ENCODE measurements around the gene TTLL7.
"Not testable (repeated sequence)": the region's sequence is repeated elsewhere in the genome, so short reads cannot be mapped to it uniquely, and the experiment has no call there.

Gene TTLL7

DNA sequence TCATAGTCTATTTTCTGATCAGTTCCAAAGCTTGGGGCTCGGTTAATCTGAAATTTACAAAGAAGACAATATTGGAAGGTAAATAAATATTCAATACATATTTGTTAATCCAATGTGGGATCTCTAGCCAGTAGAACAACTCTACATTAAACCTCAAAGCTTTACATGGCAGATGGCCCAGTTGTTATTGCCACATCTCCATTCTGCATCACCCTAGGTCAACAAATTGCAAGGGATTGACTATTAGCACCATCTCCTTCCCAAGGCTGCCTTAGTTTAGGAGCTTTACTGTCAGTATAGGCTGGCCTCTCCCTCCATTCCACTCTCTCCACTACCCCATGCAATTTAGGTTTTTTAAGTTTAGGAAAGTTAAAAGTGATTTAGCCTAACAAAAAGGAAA lies 69.7 kb downstream of the TTLL7 start:
- DNase-seq (ENCODE audit: low read depth), result no peak

DNA sequence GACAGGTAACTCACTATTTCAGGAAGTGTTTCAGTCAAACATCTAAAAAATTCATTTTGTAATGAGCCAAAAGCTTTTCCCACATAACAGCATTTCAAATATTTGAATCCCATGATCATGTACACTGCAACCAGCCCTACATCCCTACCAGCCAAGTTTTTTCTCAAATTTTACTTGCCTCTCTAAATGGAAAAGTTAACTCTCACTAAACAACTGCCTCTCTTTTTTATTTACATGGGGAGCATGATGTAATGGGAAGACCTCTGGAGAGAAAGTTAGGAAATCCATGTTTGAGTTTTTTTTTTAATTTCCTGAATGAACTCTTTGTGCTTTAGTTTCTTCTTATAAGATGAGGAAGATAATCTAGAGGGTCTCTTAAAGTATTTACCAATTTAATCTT lies 70.5 kb downstream of the TTLL7 start:
- DNase-seq (ENCODE audit: low read depth), result no peak

DNA sequence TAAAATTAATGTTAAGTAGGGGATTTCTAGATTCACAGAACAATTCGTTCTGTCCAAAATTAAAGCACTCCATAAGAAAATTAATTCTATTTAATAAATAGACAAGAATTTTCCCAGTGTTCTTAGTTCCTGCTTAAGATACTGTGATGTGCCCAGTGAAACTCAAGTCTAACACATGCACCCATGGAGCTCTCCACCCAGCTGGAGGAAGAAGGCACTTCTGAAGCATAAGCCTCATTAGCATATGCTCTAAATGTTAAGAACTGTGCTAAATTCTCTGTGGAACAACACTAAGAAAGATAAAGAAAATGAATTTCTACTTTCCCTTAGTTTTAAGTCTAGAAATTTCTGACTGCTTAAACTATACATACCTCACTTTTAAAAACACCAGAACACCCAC lies 71.2 kb downstream of the TTLL7 start:
- DNase-seq (ENCODE audit: low read depth), result no peak

DNA sequence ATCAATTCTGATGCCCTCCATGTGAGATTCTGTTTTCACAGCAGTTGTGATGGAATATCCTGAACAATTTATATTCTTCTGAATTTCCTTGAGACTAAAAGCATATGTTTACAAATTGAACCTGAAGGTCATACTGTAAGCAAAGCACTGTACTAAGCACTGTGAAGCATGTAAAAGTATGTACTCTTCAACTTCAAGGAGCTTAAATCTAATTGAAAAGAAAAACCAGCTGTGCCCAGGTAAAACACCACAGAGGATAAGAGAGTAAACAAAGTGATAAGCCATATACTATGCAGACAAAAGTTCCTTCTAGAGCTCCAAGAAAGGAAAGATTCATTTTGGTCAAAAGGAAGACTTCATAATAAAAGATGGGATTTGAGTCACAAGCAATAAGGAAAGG lies 71.9 kb downstream of the TTLL7 start:
- no peak for DNase-seq (ENCODE audit: low read depth)

DNA sequence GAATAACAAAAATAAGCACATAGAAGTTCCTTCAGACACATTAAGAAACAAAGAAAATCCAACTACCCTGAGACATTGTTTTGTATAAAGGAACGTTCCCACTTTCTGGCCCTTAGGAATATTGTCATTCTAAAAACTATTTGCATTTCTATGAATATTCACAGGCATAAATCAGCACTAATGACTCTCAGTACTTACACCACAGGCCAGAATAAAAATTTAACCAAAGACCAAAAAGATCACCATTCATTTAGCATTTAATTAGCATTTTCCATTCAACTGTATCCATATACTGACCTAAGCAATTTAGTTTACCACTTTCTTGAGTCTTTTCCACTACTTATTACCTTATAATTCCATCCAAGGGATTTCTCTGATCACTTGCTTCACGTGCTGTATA lies 75.4 kb downstream of the TTLL7 start:
- no peak for DNase-seq (ENCODE audit: low read depth)

DNA sequence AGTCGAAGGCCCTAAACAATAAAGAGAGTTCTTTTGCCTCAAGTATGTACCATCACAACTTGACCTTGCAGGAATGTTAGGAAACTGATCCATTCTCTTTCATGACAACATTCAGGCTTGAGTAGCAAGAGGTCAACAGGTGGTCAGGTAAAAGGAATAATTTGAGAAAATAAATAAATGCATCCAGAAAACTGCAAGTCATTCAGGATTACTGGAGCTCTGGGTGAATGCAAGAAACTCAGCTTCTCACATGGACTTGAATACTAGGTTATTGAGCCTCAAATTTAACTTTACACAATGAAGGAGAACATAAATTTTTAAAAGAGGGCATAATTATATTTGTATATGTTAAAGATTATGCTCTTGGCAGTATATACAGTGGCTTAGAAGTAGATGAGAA lies 76.5 kb downstream of the TTLL7 start:
- no peak for DNase-seq (ENCODE audit: low read depth)

DNA sequence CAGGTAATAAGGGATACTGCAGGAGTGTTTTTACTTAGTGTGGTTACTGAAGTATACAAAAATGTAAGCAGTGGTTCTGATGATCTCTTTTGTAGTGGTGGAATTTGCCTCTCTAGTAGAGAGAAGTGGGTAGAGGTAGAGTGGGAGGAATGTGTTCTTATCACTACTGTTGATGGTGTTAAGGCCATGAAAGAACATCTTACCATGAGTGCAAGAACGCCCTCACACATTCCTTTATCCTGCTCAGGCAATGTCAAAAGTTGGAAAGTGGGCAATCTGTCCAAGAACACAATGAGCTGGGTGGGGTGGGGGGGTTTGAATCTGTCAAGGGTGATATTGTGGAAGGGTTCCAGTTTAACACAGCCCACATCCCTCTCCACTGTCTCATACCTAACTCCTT lies 78.6 kb downstream of the TTLL7 start:
- no peak for DNase-seq (ENCODE audit: low read depth)

DNA sequence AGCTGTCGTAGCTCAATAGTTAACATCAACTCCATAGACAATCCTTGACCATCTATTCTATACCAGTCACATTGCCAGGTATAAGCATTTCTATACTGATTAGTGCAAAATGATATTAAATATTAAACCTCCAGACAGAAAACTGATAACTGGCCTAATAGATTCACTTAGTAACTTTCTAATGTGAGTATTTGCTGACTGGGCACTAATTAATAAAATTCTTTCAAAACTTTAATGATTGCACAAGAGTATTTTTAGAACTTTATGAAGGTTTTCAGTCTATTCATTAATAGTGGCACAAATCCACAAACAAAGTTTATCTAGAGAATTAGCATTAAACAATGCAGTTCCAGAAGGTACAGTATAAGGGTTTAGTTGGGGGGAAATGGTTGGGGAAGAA lies 79.1 kb downstream of the TTLL7 start:
- no peak for DNase-seq (ENCODE audit: low read depth)

DNA sequence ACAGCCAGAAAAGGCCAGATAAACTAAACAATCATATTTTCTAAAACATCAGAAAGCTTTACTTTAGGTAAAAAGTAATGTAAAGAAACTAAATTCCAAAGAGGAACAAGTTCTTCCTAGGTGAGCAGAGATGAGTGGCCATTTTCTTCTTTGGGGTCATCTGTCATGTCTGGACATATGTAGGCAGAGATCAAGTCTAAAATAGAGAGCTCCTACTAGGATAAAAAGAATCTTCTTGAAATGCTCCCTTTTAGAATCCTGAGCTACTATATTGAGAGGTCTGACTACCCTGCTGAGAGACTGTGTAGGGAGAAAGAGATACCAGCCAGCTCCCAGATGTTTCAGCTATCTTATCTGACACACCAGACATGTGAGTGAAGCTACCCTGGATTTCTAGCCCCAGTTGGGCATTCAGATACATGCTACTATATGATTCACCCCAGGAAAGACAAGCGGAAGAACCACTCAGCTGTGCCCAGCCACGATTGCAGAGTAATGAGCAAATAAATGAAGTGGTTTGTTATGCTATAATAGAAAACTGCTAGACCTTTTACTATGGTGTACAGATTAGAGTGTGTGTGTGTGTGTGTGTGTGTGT lies 80.1 kb downstream of the TTLL7 start:
- no peak for DNase-seq (ENCODE audit: low read depth)

DNA sequence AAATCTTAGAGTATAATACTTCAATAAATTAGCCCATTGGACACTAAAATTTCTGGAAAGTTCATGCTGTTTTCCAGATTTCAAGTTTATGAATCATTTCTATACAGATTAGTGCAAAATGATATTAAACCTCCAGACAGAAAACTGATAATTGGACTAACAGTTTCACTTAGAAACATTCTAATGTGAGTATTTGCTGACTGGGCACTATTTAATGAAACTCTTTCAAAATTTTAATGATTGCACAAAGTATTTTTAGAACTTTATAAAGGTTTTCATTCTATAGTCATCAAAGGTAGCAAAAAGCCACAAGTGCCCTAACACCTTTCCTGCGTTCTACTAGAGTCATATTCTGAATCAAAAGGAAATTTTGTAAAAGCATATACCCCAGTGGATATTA lies 81.0 kb downstream of the TTLL7 start:
- DNase-seq (ENCODE audit: low read depth), result no peak

DNA sequence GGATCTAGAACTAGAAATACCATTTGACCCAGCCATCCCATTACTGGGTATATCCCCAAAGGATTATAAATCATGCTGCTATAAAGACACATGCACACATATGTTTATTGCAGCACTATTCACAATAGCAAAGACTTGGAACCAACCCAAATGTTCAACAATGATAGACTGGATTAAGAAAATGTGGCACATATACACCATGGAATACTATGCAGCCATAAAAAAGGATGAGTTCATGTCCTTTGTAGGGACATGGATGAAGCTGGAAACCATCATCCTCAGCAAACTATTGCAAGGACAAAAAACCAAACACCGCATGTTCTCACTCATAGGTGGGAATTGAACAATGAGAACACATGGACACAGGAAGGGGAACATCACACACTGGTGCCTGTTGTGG lies 82.8 kb downstream of the TTLL7 start:
- not testable (repeated sequence) for DNase-seq (ENCODE audit: low read depth)

DNA sequence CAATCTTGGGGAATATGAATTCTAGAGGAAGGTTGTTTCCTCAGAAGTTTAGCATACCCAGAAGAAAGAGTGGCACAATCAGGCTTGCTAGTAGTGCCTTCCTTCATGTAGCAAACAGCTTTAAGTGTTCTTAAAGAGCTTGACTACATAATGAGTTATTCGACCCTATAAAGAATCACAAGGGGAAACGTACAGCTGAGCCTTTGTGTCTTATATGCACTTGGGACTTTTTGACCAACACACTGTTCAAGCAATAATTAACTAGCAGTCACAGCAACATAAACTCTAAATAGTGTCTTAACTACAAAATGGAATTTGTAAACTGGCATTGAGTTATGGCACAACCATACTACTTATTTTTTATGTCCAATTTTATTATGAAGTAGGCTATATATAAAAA lies 86.1 kb downstream of the TTLL7 start:
- DNase-seq (ENCODE audit: low read depth), result no peak

DNA sequence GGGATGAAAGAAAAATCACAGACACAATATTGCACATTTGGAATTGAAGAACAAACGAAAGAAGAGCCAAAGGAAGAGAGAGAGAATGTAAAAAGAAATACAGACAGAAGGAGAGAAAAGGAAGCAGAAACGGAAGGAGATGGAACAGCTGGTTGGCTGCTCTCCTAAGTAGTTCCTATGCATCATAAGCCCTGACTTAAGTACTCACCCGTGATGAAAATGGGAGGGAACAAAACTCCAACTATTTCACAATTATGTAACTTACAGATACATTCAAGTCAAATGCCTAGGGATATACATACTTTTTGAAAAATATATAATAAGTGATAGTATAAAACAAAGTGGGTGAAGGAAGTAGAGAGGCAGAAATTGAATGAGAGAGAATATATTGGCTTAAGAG lies 88.5 kb downstream of the TTLL7 start:
- no peak for DNase-seq (ENCODE audit: low read depth)

DNA sequence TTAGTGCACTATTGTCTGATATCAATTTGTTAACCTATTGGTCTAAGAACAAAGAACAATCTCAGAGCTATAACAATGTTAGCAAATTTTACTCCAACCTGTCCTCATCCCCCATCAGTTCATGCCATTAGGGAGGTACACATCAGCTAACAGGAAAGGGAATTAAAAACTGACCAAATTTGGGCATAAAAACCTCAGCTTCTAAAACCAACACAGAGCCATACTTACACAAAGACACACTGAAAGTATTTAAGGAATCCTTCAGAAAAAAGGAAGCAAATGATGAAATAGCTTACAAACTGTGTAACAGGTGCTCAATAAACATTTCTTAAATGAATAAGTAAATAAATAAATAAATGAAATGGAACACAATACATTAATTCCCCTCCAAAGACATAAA lies 89.2 kb downstream of the TTLL7 start:
- DNase-seq (ENCODE audit: low read depth), result no peak

DNA sequence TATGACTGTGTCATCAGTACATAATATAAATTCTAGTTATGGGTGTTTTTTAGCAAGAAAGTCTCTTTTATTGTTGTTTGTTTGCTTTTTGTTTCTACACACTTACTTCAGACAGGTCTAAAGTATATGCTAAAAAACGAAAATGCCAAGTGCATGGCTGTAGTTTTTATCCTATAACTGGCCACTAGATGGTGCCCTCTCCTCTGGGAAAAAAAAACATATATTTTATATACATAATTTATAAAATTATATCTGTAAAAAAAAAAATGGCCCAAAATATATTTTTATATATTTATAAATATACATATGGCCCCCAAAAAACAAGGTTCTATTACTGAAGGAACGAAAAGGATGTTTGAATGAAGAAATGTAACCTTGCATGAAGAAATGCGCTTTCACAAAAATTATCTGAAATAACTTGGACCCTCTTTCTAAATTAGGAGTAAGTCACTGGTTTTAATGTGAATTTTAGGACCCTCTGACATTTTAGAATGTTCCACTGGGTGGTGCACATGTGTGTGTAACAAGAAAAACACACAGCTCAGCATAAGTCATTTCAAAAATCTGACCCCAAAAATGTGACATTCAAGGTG lies 93.5 kb downstream of the TTLL7 start:
- no peak for DNase-seq (ENCODE audit: low read depth)

DNA sequence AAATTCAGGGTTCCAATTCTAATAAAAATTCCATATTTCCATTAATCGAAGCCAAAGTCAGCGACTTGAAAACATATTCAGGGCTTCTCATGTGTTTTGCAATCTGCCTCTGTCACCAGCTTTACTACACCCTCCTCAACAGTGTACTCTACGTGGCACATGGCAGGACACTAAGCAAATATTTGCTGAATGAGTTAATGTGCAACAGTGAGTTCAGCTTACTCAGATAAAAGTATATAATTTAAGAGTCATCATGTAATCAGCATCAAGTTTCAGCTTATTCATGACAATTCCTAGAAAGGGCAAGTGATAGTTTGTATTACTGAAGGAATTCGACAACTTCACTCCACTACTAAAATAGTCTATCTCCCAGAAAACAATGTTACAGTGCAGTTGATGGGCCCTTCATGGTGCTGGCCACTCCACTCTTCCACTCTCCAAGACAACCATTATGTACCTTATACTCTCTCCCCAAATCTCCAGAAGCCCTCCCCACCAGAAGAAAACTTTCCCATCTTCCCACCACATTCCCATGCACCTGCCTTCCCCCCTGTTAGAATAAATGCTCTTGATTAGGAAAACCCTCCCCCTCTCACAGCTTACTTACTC lies 97.3 kb downstream of the TTLL7 start:
- no peak for DNase-seq (ENCODE audit: low read depth)

DNA sequence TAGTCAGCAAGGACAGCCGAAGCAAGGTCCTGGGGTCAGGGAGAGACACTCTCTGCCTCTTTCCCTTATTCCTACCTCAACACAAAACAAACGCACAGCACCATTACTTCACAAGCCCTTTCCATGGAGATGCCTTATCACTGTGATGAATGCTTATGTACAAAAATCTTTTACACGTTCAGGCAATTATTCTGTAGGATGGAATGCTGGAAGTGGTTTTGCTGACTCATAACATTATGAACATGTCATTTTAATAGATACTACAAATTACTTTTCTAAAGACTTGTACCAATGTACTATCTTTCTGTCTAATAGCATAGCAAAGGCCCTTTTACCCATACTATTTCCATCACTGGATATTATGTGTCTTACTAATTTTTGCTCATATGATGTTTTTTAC lies 98.4 kb downstream of the TTLL7 start:
- no peak for DNase-seq (ENCODE audit: low read depth)

DNA sequence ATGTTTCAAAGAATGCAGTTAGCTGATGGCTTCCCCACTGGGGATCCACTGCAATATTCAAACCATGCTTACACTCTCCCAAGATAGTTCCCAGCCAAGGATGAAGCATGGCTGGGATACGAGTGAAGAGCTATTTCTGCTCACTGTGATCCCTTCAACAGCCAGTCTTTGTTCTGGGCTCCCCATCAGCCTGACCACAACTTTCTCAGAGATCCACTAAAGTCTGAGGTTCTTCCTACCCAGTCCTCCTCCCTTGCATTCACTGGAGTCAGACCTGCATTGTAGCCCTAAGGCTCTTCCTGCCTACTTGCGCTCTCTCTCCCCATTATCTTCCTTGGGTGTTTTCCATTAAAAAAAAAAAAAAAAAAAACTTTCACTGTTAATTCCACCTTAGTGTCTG lies 101.4 kb downstream of the TTLL7 start:
- DNase-seq (ENCODE audit: low read depth), result no peak

DNA sequence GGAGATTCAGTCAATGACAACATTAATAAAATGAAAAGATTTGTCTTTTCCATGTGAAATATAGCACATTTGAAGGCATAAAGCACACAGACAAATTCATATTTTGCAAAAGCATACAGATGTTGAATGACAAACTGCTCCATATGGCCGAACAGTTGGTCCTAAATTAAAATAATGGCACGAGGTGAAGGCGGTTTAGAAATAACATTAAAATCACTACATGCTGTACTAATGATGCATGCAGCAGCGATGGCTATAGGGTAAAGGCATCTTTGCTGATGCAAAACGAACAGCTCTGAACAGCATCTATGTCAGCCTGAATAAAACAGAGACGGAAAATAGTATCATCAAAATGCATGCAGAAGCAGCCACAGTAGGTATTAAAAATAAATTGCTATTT lies 102.6 kb downstream of the TTLL7 start:
- no peak for DNase-seq (ENCODE audit: low read depth)

DNA sequence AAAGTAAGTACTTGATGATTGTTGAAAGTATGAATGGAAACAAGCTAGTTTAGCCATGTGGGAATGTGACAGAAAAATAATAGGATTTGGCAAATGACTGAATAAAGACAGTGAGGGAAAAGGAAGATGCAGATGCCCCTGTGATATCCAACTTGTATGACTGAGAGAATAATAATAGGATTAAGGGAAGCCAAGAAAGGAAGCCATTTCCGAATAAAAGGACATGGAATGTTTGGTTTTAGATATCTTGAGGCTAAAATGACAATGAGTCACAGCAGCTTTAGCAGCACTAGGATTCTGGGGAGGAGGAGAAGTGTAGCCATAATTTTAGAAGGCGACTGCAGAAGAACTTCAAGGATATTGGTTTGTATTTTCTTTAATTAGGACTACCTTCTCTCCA lies 109.2 kb downstream of the TTLL7 start:
- no peak for DNase-seq (ENCODE audit: low read depth)

DNA sequence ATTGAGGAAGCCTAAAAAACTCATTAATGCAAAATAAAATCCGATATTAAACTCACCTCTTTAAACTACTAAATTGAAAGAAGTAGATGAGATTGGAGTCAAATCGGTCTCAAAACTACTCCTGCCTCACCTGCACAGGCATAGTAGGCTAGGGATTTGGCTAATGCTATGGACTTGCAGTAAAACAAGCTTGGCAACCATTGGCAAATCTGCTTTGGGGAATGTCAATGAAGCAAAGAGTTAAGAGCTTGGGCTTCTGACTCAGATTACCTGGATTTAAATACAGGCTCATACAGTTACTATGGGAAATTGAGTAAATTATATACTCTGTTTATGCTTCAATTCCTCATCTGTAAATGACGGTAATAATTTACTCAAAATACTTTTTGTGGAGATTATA lies 111.4 kb downstream of the TTLL7 start:
- no peak for DNase-seq (ENCODE audit: low read depth)

DNA sequence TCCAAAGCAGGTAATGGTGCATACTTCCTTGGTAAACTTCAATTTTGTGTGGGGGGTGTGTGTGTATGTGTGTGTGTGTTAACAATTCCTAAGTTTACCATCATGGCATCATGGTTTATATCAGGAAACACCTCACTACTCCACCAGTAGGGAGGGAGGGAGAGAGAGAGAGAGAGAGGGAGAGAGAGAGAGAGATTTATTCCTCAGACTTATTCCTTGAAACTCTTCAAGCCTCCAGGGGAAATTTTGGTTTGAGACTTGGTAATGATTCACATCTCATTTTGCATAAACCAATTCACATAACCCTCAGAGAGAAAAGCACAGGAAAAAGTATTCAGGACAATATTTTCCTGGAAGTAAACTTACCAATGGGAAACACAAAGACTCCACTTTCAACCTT lies 115.0 kb downstream of the TTLL7 start:
- DNase-seq (ENCODE audit: low read depth), result no peak

DNA sequence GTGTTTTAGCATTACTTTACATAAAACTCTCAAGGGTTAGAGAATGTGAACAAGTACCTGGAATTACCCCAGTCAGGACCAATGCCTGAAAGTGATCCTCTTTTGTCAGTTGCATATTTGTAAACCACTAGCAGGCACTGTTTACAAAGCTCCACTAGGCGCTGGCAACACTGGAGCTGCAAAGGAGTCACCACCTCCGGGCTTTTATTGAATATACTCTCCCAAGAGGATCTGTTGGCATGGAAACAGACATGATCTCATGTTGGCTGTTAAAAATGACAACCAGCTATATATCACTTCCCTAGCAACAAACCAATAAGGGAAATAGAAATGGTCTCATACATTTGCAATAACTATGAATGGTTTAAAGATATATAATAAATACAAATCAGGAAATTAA lies 116.0 kb downstream of the TTLL7 start:
- DNase-seq (ENCODE audit: low read depth), result no peak

DNA sequence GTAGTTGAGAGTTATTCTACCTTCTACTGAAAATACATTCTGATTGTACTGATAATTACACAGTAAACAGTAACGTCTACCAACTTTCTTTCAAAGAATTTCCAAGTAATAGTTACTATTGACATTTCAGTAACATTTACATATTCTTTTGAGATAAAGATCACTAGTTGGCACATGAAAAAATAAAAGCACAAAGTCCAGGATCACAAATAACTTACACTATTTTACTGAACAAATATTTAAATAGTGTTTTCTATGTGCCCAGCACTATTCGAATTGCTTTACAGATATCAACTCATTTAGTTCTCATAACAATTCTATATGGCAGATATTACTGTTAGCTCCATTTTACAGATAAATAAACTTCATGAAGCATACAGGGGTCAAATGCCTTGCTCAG lies 126.4 kb downstream of the TTLL7 start:
- no peak for DNase-seq (ENCODE audit: low read depth)
